HG03108 (cell line): Measurements from ENCODE around the gene MPZ.
"Not testable (repeated sequence)": the region's sequence is repeated elsewhere in the genome, so short reads cannot be mapped to it uniquely, and the experiment has no call there.

ENCODE experiments used
- ATAC-seq: cut with Tn5 transposase; IDR thresholded peaks from one replicate; pipeline ENCODE4 v1.9.1; 2021; ENCODE audit warnings: moderate library complexity; ENCODE audit not compliant: unreplicated experiment

The MPZ gene

DNA sequence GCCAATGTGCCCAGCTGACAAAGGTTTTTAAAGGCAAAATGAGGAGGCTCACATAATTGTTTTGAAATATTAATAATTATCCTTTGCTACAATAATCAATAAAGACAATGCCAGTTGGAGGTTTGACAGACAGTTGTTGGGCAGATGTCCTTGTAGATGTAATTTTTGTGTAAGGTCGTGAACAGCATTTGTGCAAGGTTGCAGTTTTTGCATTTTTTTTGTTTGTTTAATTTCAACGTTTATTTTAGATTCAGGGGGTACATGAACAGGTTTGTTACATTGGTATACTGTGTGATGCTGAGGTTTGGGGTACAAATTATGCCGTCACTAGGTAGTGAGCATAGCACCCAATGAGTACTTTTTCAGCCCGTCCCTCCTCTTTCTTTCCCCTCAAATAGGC is 9.3 kb downstream of the MPZ start:
- ATAC-seq: no peak

DNA sequence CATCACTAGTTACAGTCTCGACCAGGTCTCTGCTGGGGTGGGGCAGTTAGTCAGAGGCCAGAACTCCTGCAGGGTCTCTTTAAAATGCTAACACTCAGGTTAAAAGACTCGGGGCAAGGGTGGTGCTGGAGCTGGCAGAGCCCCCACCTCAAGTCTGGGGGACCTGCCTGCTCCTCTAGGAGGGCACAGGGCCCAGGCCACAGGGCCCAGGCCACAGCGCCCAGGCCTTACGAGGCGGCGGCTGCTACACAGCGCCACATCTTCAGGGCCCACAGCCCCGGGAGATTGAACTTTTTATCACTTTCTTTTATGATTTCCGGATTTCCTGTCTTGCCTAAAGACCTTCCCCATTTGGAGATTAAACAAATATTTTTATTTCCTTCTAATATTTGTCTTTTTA is 10.4 kb downstream of the MPZ start:
- ATAC-seq: no peak

DNA sequence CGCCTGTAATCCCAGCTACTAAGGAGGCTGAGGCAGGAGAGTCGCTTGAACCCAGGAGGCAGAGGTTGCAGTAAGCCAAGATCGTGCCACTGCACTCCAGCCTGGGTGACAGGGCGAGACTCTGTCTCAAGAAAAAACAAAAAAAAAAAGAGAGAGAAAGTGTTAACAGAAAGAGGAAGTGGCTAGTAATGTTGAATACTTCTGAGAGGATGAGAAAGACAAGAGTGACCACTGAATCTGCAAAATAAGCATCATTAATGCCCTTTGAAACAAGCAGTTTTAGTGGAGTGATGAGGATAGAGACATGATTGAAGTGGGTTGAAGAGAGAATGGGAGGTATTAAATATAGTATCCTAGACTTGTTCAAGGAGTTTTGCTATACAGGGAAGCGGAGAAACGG is 11.7 kb downstream of the MPZ start:
- ATAC-seq: no peak

DNA sequence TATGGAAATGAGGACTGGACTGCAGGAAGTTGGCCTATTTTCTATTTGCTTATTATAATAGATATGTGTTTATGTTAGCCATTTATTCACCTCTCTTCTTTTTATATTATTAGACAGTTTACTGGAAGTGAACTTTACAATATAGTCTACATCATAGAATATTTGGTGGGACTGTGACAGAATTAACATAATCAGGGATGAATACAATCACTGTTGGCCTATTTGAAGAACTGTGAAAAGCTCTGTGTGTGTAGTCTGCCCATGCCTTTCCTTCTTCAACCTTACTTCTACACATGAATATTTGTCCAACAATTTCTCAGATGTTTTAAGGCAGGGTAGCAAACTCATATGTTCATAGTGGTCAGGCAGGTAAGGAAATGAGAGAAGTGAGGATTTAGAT is 12.4 kb downstream of the MPZ start:
- no peak for ATAC-seq

DNA sequence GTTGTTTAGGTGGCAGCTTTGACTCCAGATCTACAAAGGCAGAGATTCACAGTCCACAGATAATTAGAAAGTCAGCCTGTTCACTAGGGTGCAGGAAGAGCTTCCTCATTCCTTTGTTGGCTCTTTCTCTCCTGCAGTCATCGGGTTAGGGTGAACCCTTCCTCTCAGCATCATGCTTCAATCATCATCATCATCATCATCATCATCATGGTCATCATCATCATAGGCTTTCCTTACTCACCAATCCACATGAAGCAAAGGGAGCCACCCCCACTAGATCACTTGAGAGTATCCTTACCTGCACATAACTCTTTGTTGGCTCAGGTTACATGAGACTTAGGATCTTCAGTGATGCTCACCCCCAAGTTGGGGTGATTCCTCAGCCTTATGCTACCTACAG is 19.0 kb downstream of the MPZ start:
- ATAC-seq: no peak

DNA sequence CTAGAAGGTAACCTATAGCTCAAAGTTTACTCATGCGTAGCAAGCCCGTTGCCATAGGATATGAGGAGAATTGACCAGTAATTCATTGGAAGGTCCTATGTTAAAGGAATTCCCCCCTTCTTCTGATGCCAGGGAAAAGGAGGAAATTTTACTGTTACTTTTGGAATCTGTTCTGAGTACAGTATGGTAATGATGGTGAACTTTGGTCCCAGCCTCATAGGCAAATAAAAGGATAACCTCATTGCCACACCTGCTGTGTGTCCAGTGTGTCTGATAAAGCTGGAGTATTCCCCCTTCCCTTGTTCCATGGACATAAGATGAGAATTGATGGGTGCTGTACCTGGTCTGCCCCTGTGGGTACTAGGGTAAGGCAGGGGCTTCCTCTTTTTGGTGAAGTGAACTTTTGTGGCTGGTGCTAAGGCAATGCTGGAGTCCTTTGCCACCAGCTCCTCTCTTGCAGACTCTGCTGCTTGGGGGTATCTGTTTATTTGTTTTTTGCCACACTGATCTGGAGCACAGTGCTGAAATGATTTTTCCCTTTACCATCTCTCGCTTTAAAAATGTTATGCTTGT is 22.2 kb downstream of the MPZ start:
- ATAC-seq: no peak

DNA sequence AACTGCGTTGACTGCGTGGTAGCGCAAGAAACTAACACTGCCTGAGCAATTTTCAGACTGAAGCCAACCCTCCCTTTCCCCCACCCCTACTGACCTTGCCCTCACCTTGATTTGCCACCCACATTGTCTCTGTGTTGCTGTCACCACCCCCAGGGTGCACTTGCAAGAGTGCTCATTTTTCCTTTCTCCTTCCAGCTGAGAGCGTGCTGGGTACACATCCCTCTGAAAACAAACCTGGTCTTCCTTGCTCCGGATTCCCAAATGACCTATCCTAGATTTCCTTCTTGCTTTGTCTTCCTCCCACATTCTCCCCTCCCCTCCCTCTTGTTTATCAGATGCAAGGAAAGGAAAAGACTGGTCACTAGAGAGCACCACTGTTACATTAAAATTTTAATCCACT is 24.2 kb downstream of the MPZ start:
- ATAC-seq: no peak

DNA sequence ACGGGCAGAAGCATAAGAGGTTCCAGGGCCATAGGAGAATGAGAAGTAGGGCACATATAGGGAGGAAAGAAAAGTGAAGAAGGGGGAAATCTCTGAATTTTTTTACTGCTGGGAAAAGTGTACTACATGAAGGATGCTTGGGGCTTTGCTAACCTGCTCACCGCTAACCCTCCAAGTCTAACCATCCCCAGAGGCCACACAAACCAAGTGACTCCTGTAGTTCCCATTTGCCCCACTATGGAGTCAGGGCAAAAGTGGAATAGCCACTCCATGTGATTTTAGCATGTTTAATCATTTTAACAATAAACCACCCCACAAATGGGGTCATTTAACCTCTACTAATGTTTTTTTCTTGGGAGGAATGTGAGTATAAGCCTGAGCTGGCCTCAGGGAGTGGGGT is 24.7 kb downstream of the MPZ start:
- ATAC-seq: no peak

DNA sequence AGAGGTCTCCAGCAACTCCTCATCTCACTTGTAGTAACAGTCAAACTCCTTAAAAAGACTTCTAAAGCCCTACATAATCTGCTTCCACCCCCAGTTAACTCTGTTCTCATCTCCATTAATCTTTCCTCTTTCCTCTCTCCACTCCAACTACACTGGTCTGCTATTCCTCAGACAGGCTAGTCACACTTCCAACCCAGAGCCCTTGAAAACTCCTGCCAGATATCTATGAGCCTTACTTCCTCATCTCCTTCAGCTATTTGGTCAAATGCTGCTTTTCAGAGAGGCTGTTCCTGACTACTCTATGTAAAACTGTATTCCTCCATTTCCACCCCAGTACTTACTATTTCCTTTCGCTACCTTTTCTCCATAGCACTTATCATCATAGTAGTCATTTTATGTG is 26.8 kb downstream of the MPZ start:
- no peak for ATAC-seq

DNA sequence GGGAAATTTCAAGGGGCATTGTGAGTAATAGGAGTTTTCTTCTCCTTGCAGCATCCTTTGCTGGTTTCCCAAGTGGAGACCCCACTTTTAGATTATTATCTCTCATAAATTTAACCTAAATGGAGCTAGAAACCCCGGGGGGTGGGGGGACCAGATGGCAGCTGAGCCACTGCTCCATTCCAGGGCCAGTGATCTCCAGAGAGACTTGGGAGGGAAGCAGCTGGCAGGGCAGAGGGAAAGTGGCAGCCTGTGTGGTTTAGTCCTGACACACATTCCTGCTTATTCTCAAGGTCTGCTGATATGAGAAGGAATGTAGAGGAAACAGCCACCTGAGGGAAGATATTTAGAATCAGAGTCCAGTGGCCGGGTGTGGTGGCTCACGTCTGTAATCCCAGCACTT is 34.9 kb downstream of the MPZ start:
- no peak for ATAC-seq

DNA sequence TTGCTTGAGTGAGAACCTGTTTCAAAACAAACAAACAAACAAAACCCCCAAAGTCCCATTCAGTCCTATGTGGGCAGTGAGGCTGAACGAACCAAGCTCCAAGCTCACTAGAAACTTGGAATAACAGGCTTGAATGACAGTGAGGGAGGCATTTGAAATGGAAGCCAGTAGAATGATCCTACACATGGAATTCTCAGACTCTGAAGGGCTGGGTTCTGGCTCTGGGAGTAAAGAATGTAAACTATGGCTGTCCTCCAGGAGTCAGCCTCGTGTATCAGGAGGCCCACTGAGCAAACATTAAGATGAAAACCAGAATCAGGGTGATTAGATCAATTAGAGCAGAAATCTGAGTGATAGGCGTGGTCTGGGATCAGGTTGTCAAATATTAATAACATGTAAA is 36.4 kb downstream of the MPZ start:
- ATAC-seq: no peak

DNA sequence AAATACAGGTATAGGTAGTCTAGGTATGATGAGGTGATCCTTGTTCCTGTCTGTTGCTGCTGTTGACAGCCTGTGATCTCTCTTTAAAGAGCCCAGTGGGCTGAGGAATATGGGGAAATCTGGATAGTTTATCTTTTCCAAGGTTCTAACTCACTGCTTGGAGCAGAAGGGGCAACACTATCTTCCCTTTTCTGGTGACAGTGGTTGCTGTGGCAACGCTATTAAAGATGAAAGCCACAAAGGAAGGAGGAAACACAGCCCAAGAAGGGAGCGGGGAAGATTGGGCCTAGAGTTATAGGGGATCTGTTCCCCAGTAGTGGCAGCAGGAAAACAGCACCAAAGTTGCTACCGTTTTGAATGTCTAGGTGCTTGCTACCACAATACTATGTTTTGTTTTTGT is 42.4 kb downstream of the MPZ start:
- ATAC-seq: no peak

DNA sequence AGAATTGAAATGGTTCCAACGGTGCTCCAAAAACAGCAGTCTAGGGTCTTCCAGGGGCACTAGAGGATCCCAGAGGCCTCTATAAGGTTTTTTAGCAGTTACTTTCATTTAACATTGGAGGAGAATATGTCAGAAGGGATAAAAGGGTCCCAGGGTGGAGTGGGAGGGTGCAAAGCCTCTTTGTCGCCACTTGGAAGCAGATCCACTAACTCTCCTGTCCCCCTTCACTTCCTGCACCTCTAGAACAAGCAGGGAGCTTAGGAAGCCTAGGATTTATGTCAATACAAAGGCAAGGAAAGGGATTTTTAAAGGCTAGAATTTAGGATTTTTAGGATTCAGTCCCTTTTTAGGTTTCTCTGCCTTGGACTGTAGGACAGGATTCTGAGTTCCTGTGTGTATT is 42.9 kb downstream of the MPZ start:
- no peak for ATAC-seq

DNA sequence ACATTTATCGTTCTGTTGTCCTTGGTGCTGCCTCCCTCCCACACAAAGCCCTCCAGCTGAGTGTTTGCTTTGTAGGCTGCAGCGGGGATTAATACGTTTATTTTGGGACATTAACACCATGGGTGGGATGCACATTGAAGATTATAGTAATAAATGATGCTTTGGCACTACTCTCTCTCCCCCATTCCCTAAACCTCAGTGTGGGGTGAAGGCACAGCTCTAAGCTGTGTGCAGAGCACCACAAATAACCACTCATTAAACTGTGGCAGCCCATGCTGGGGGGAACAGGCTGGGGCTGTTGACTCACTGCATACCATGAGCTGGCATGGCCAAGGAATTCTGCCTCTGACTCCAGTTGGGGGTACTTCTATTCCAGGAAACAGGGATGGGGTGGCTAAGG is 43.6 kb downstream of the MPZ start:
- no peak for ATAC-seq

DNA sequence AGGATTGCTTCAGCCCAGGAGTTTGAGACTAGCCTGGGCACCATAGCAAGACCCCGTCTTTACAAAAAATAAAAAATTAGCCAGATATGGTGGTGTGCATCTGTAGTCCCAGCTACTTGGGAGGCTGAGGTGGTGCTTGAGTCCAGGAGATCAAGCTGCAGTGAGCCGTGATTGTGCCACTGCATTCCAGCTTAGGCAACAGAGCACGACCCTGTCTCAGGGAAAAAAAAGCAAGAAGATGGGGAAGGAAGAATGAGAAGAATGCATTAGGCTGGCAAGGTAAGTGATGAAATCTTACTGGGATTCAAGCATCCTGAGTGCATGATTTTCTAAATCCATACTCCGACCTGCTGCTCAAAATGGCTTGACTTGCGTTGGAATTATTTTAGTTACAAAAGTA is 44.5 kb downstream of the MPZ start:
- ATAC-seq: no peak

DNA sequence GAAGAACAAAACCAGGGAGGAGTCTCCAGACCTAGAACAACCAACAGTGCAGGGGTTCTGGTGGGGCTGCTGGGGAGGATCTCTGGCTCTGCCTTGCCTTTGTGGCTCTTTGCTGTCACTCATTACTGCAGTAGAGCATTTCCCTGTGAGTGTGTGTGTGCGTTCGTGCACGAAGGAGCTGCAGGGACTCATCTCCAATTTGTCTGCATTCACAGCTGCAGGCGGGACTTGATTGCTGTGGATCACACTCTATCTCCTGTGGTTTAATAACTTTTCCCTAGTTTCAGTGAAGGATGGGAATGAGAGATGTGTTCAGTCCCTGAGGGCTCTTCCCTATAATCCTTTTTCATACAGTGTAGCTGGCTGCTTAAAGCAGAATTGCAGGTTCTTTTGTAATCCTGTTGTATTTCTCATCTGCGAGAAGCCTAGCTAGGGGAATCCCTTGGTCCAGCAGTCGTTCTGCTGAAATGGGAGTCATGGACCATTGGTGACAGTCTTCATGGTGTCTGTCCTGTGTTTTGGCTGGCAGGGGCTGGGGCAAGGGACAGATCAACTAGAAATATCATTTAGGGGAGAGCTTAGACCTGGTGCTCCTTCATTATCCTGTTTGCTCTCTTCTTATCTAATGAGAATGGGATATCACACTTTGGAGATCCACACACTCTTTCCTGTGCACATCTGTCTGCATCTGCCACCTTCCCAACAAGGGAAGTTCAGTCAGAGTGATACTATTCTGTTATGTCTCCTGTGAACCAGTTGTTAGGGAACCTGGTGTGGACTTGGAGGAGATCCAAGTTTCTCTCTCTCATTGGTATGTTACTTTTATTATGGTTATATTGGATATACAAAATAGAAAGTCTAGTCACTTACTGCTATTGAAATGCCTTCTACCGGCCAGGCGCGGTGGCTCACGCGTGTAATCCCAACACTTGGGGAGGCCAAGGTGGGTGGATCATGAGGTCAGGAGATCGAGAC is 48.2 kb downstream of the MPZ start:
- no peak for ATAC-seq

DNA sequence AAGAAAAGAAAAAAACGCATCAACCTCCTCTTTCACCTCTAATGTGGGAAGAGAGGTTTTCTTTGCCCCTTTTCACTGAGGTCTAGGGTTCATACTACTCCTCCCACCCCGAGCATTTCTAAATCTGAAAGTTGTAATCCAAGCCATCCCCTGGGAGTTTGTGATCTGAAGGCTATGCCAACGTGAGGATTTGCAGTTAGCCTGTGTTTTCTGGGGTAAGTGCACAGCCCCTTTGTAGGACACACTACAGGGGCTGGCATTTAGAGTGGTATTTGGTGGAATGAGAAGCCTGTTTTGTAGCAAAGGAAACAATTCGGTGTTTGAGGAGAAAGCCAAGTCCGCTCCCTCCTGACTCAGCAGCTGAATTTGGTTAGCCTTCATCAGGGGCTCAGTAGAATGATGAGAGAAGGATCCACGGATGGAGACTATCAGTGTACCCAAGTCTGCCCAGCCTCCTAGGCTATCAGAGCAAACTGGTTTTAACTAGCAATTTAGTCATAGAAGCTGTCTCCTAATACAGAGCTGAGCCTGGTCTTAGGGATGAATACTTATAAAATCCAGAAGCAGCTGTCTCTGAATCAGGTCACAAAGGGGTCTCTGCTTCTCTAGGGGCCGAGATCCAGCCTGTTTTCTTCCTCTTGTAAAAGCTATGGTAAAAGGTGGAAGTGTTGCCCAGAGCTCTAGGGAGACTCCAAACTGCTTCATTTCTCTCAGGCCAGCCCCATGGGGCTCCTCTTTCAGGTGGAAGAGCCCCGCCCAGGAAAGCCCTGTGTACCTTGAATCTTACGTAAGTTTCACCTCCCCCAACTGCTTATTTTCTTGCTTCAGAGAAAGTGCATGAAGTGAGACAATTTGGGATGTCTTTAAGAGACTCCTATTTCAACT is 49.1 kb downstream of the MPZ start:
- ATAC-seq: no peak

DNA sequence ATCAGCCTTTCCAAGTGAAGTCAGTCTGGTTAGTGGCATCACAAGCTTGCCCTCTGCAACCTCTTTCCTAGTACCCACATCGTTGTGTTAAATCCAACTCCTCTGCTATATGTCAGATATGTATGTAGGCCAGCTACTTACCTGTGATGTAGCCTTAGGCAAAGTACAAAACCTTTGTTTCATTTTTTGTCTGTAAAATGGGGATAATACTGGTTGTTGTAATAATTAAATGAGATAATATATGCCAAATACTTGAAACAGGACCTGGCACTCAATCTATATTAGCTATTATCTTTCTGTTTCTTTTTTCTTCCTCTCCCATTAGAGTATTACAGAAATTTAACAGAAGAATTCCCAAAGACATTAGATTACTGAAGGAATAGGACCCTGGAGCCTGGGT is 50.0 kb downstream of the MPZ start:
- no peak for ATAC-seq

DNA sequence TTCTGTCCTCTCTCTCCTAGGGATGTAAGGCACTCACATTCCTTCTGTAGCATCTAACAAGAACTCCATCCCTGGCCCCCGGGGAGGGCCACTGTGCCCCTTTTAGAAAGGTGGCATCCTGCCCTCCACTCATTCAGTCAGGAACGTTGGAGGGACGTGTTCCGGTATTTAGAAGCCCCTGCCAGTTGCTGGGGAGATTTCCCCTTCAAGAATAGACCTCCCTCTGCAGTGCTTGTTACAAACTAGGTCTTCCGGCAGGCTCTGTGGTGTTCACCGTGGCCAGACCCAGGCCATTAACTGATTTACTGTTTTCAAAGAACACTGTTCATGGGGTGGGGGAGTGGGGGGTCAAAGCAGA is 50.4 kb downstream of the MPZ start:
- no peak for ATAC-seq

DNA sequence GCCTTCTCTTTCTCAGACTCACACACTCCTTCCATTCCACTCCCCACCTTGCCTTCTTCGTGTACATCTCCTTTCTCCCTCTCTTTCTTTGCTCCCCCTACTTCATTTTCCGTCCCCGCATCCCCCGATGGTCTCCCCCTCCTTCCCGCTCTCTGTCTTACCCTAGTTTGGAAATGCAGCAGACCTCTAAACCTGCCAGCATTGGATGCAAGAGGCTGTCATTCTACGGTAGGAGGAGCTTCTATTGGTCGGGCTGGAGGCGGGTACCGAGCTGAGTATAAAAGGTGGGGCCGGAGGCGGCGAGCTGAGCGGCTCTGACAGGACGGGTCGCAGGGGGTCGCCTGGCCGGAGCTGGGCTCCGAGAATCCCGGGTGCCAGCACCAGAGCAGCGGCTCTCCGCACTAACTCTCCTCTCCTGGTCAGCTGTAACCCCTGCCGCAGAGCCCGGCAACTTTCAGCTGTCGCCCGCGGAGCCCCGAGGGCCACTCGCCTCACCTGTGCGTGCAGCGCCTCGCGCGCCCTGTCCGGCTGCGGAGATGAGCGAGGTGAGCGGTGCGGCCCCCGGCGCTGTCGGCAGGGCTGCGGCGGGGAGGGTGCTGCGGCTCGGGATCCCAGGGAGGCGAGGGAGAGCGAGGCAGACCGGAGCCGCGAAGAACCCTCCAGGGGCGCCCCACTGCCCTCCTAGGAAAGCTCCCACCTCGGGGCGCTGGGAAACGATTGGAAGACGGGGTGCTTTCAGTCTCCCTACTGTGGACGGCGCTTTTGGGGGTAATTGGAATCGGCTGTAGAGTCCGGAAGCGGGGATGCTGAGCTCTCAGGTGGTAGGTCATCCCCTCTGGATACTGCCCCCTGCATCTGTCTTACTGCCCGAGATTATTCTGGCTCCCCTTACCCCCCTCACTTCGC is 51.1 kb downstream of the MPZ start, which contains the start of gene PCP4L1:
PCP4L1 (plus strand) TSS at position 307 of the 906 bp plus-strand sequence; CDS start at position 537, 230 bp downstream.
- no peak for ATAC-seq

DNA sequence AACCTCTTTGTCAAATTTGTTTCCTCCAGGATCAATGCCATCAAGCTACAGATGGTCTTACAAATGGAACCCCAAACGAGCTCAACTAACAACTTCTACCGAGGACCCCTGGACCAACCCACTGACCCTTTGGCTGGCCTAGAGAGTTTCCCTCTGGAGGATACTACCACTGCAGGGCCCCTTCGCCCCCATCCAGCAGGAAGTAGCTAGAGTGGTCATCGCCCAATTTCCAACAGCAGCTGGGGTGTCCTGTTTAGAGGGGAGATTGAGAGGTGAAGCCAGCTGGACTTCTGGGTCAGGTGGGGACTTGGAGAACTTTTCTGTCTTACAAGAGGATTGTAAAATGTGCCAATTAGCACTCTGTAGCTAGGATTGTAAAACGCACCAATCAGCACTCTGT is 52.7 kb downstream of the MPZ start:
- ATAC-seq: not testable (repeated sequence)
